Mucosa of stomach (tissue), 1 donor: Measurements from ENCODE around the gene FAM240B.

Source experiments
- H3K27me3 ChIP-seq: one replicate; pipeline ENCODE4 v1.7.0; 2013; ENCODE audit warnings: mild to moderate bottlenecking, low read length; ENCODE audit not compliant: control insufficient read depth, insufficient read depth
- H3K36me3 ChIP-seq: one replicate; pipeline ENCODE4 v1.7.0; 2013; ENCODE audit warnings: low read length; ENCODE audit not compliant: control insufficient read depth, insufficient read depth
- H3K4me1 ChIP-seq: one replicate; pipeline ENCODE4 v1.7.0; 2013; ENCODE audit warnings: mild to moderate bottlenecking, low read length; ENCODE audit not compliant: control insufficient read depth, insufficient read depth
- H3K4me3 ChIP-seq: one replicate; pipeline ENCODE4 v1.7.0; 2013; ENCODE audit warnings: low read length
- H3K9ac ChIP-seq: one replicate; pipeline ENCODE4 v1.7.0; 2013; ENCODE audit warnings: mild to moderate bottlenecking, low read length, moderate library complexity
- H3K9me3 ChIP-seq: one replicate; pipeline ENCODE4 v1.7.0; 2013; ENCODE audit warnings: mild to moderate bottlenecking, low read length, moderate library complexity; ENCODE audit not compliant: control insufficient read depth
- donor health status: Pancreatic carcinoma.

Gene FAM240B

DNA sequence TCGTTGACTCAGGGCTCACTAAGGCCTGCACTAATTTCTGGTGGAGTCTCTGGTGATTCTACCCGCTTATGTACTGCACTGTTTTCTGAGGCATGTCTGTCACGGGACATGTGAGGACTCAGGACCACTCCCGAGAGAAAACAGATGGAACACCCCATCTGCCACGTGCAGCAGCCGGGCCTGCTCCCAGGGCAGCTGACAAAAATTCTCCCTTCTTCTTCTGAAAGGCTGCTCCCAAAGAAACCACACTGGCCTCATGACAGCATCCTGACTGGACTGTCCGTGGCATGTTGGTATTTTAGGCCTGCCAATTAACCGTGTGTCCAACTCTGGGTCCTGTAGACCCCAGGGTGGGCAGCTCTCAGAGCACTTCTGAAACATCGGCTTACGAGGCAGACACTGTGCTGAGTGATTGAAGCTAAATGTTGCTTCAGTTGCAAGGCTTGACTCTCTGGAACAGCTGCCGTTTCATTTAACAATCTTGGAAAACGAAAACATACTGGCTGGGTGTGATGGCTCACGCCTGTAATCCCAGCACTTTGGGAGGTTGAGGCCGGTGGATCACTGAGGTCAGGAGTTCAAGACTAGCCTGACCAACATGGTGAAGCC lies 39.0 kb downstream of the FAM240B start:
- Histone ChIP-seq H3K4me1 (peaks cover 13% of the 10 kb centered on the region), H3K36me3 (no peaks in the 10 kb centered on the region), H3K9me3 (no peaks in the 10 kb centered on the region), H3K4me3 (no peak overlapping the region), H3K27me3 (no peaks in the 10 kb centered on the region), H3K9ac (no peak overlapping the region)

DNA sequence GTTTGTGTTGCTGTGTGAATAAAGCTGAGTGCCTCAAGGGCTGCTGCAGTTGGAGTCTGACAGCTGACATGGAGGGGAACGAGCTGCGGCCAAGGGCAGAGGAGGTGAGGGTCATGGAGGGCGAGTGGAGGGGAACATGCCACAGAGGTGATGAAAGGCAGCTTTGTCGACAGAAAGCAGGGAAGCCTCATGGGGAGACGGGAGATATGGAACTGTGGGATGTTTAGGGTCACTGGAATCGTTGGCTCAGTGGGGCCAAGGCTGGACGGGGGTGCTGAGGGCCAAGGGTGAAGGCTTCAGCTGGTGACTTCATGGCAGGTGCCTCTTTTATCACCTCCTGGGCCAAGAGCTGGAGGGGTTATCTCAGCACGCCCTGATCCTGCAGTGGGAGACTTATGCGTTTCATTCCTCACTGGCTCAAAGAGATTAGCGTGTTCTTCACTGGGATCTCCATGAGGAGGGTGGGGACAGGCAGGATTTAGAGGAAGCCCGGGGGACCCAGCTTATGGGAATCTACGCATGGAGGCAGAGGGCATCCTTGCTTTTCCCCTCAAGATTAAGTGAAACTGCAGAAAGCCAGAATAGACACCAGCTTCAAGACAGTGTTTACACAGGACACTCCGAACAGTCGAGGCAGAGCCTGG lies 42.2 kb downstream of the FAM240B start:
- Histone ChIP-seq H3K4me3 (no peak overlapping the region), H3K36me3 (no peaks in the 10 kb centered on the region), H3K9ac (no peak overlapping the region), H3K4me1 (peaks cover 13% of the 10 kb centered on the region), H3K9me3 (no peaks in the 10 kb centered on the region), H3K27me3 (no peaks in the 10 kb centered on the region)

DNA sequence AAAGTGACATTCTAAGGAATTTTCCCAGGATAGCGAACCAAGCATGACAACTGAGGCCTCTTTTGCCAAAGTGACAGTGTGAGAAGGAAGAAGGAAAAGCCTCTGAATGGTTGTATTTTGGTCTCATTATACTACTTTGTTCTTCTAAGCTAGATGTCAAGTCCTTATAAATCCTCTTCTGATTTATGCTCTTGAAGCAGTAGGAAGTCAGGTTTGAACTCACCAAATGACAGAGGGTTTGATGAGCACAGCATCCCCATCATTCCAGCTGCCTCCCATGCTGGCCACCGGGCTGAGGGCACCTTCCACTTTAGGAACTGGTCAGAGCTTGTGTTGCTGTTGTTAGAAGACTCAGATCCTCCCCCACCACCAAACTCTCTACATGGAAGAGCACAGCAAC lies 44.1 kb downstream of the FAM240B start:
- Histone ChIP-seq H3K9me3 (no peaks in the 10 kb centered on the region), H3K4me3 (no peak overlapping the region), H3K36me3 (no peaks in the 10 kb centered on the region), H3K9ac (no peak overlapping the region), H3K27me3 (no peaks in the 10 kb centered on the region), H3K4me1 (no peaks in the 10 kb centered on the region)

DNA sequence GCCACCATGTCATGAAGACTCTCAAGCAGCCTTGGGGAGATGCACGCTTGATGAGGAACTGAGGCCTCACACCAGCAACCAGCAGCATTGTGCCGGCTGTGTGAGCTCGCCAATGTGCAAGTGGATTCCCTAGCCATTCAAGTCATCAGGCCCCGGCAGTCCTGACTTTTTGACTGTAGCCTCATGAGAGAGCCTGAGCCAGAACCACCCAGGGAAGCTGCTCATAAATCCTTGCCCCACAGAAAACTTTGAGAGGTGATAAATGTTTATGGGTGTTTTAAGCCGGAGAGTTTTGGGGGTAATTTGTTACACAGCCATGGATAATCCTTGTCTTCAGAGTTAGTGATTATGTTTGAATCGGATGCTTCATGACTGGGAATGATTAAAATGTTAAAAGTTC lies 44.7 kb downstream of the FAM240B start:
- Histone ChIP-seq H3K9ac (no peak overlapping the region), H3K36me3 (no peaks in the 10 kb centered on the region), H3K4me1 (no peaks in the 10 kb centered on the region), H3K27me3 (no peaks in the 10 kb centered on the region), H3K9me3 (no peaks in the 10 kb centered on the region), H3K4me3 (no peak overlapping the region)

DNA sequence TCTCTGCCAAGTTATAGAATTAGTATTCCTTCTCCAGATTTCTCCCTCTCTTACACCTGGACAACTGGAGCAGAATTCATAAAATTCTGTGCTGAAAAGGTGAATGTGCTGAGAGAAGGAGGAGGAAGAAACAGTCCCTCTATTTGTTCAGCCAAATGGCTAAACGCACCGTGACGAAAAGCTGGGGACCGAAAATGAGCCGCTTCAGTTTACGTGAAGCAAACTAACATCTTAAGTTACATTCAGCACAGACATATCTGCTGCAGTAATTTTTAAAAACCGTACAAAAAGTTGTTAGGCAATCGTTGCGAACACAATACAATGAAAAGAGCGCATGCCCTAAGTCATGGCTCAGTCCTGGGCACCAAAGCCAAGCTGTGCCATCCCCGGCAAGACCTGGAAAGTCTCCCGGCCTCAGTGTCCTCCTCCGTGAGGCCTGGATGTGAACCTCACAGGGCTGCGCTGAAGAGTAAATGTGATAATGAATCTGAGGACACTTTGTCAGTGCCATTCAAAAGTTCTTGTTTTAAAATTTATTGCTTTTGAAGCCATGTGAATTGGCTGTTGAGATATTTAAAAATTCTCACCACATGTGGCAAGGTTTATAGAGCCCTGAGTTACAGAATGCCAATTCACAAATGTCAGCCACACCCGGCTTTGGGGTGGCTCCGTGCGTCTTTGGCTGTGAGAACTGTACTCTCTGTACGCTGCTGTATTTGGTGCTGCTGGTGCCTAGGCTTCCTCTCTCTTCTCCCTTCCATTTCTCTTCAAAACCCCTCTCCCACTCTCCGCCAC lies 46.3 kb downstream of the FAM240B start:
- Histone ChIP-seq H3K36me3 (no peaks in the 10 kb centered on the region), H3K27me3 (no peaks in the 10 kb centered on the region), H3K4me3 (no peak overlapping the region), H3K4me1 (no peaks in the 10 kb centered on the region), H3K9ac (no peak overlapping the region), H3K9me3 (no peaks in the 10 kb centered on the region)

DNA sequence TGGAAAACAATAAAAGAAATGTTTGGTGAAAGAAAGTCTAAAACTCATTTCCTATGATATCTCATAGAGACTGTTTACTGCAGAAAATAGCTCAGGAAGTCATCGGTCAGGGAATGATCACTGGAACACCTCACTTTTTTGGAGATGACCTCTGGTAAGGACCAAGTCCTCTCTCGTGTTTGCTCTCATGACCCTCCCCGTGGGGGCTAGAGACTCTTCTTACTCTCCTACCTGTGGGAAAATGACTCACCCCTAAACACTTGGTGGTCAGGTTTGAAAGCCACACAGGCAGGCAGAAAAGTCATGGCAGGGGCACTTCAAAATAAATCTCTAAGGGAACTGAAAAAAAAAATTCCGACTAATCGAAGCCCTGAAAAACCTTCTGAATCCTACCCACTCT lies 48.2 kb downstream of the FAM240B start:
- Histone ChIP-seq H3K27me3 (no peaks in the 10 kb centered on the region), H3K9me3 (no peaks in the 10 kb centered on the region), H3K4me3 (no peak overlapping the region), H3K9ac (no peak overlapping the region), H3K36me3 (no peaks in the 10 kb centered on the region), H3K4me1 (no peaks in the 10 kb centered on the region)

DNA sequence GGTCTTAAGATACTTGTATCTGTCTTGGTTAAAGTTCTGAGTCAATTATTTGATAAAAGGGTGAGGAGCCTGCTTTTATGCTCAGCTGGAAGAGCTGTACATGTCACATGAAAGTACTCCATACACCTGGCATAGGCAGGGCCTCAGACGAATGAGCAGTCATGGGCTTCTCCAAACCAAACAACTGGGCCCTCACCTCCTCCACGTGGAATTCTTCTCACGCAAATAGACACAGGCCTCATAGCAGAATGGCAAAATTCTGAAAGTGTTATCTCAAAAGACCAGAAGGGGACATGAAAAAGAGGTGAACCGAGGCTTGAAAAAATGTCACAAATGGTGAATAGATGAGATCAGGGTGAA lies 48.6 kb downstream of the FAM240B start:
- H3K4me1 ChIP-seq: no peaks in the 10 kb centered on the region
- H3K36me3 ChIP-seq: no peaks in the 10 kb centered on the region
- H3K4me3 ChIP-seq: no peak overlapping the region
- H3K9ac ChIP-seq: no peak overlapping the region
- no peaks in the 10 kb centered on the region for H3K27me3 ChIP-seq
- H3K9me3 ChIP-seq: no peaks in the 10 kb centered on the region

DNA sequence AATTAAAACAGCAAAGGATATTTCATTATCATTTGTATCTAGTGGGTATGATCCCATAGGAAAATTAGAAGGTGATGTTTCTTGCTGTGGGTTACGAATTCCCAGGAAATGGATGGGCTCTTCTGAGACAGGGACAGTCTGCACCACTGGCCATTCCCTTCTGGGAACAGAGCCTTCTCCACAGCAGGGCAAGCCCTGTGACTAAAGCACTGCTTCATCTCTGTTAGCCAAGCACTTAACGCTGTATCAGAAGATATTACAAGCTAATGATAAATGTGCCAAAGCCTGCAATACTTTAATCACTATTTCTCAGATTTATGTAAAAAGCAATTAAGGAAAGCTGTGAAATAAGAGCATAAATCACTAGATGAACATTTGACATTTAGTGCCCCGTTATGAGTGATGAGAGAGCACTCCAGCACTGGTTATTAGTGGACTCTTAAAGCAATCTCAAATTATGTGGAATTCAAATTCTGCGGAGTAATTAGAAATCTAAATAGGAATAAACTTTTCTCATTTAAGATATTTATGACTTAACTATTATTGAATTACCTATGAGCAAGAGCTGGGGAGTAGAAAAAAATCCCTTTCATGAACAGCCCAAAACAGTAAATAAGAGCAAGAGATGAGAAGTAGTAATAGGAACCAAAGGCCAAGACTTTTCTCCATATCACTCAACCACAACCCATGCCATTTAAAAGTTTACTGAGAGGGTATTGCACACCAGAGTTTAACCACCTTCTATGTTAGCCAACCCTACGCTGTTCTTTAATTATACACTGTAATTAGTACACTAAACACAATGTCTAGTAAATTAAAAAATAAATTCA lies 49.2 kb downstream of the FAM240B start:
- no peak overlapping the region for H3K4me3 ChIP-seq
- no peaks in the 10 kb centered on the region for H3K9me3 ChIP-seq

DNA sequence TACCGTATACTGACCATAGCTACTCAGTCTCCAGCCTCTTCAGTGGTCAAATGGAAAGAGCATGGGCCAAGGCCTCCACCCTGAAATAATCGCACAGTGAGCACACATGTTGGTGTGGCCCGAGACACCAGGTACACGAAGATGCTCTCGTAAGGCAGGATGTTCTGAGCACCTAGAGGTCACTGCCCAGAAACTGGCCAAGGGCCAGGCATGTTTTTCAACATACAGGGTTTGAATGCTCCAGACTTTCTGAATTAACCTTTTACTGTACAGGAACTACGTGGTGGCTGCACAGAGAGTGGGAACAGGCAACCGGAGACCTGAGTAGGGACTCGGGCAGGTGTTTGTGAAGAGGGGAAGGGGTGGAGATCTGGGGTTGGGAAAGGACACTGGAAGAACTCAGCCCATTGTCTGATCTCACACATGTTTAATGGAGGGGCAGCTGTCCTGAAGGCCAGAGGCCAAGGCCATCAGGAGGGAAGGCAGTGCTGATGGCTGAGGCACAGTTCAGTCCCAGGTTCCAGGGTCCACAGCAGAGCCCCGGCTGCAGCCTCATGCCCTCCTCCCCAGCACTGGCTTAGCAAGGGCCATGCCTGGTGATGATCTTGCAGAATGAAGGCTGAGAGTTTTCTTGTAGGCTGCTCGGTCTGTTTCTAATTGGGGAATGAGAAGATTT lies 51.0 kb downstream of the FAM240B start:
- no peaks in the 10 kb centered on the region for H3K27me3 ChIP-seq
- no peaks in the 10 kb centered on the region for H3K9me3 ChIP-seq
- no peaks in the 10 kb centered on the region for H3K4me1 ChIP-seq
- H3K36me3 ChIP-seq: no peaks in the 10 kb centered on the region
- no peak overlapping the region for H3K4me3 ChIP-seq
- no peak overlapping the region for H3K9ac ChIP-seq

More for the DNA sequence above, 49.2 kb downstream of the FAM240B start:
- Histone ChIP-seq H3K36me3 (no peaks in the 10 kb centered on the region), H3K4me1 (no peaks in the 10 kb centered on the region), H3K27me3 (no peaks in the 10 kb centered on the region), H3K9ac (no peak overlapping the region)

DNA sequence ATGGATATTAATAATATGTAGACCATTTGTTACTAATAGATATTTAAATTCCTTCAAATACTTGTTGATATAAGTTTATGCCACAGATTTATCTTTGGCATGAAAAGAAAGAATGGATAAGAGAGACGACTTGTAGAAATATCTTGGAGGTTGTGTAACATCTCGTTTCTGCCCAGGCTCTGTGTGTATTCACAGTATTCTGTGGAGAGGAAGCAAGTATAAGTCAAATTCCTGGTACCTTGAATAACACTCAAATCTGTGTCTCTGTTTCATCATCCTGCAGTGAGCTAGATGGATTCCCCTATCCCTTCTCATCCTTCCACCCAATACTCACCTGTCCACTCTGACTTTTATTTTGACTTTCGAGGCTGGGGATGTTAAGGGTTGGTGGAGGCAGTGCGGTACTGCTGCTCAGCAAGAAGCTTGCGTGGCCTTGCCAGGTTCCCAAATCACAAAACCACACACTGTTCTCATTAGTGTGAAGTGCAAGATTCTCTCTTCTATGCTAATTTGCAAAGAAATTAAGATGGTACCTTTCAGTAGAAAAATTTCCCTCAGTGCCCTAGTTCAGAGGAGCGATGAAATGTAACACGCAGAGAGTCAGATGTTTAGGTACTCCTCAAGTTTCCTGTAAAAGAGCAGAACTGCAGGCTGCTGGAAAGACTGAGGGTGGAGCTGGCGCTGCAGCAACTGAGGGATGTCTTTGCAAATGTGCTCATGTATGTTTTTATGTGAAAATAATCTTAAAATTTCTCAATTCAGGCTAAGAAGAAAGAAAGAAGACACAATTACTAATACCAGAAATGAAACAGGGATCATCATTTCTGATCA lies 57.0 kb downstream of the FAM240B start:
- no peak overlapping the region for H3K4me3 ChIP-seq
- H3K4me1 ChIP-seq: no peaks in the 10 kb centered on the region
- no peaks in the 10 kb centered on the region for H3K27me3 ChIP-seq
- H3K36me3 ChIP-seq: no peaks in the 10 kb centered on the region
- H3K9ac ChIP-seq: no peak overlapping the region
- H3K9me3 ChIP-seq: no peaks in the 10 kb centered on the region

DNA sequence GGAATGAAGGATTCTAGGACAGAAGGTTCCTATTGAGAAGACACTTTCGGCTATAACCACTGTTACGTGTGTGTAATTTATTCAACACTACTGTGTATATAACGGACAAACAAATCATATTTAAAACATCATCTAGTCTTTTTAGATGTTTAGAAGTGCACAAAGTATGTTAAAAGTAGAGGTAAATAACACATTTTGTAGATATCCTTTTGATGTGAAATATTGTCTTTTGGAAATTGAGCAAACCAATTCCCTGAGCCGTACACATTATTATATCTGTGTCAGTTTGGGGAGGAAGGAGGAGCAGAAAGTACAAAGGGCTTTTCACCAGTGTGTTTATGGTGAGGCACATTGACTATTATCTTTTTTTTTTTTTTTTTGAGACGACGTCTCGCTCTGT lies 60.4 kb downstream of the FAM240B start:
- Histone ChIP-seq H3K27me3 (no peaks in the 10 kb centered on the region), H3K4me1 (no peaks in the 10 kb centered on the region), H3K9ac (no peak overlapping the region), H3K9me3 (no peaks in the 10 kb centered on the region), H3K4me3 (no peak overlapping the region), H3K36me3 (no peaks in the 10 kb centered on the region)
